GM19455 (cell line): ENCODE data around the gene PLA2G6.
"Not testable (repeated sequence)": the region's sequence is repeated elsewhere in the genome, so short reads cannot be mapped to it uniquely, and the experiment has no call there.

Experiments used
- ATAC-seq: cut with Tn5 transposase; IDR thresholded peaks from one replicate; pipeline ENCODE4 v1.9.1; 2021; ENCODE audit not compliant: unreplicated experiment

Gene PLA2G6

DNA sequence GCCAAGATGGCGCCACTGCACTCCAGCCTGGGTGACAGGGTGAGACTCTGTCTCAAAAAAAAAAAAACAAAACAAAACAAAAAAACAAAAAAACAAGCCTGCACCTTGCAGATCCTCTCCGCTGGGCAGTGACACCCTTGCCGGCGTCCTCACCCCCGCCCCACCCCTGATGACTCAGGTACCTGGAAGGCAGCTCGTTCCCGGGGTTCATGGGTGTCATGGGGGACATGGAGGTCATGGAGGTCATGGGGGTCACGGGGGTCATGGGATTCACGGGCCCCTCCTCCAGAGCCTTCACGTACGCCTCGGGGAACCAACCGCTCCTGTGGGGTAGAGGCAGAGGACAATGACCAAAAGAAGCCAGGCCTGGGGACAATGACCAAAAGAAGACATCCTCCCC, 94.7 kb downstream of the PLA2G6 start:
- no peak for ATAC-seq

DNA sequence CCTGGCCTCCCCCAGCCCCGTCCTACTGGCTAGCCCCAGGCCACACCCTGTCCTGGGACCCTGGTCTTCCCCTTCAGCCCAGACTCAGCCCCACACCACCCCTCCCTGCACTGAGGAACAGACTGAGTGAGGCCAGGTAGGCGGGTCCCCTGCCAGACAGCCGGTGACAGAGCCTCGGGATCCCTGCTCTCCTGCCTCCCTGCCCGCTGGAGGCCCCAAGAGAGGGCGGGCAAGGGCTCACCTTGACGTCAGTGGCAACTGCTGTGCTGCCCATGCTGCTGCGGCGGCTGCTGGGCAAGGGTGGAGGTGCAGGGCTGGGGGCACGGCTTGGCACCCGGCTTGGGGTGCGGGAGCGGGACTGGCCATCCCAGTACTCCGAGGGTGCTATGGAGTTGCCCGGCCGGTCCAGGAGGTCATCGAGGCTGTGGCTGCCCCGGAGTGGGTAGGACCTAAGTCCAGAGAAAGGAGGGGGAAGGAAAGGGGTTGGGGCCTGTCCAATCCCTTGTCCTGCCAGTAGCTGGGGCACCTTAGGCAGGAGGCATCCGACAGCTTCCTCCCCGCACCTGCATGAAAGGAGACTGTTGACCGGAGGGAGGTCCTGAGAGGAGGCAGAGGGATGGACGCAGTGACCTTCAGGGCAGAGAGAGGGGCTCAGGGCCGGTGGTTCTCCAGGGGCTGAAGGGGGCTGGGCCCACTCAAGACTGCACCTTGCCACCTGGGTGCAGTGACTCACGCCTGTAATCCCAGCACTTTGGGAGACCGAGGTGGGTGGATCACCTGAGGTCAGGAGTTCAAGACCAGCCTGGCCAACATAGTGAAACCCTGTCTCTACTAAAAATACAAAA, 95.4 kb downstream of the PLA2G6 start:
- ATAC-seq = no peak

- no peak for ATAC-seq
Measured at GRCh38 chr22:38085501-38085900, 96.1 kb downstream of the PLA2G6 start.

DNA sequence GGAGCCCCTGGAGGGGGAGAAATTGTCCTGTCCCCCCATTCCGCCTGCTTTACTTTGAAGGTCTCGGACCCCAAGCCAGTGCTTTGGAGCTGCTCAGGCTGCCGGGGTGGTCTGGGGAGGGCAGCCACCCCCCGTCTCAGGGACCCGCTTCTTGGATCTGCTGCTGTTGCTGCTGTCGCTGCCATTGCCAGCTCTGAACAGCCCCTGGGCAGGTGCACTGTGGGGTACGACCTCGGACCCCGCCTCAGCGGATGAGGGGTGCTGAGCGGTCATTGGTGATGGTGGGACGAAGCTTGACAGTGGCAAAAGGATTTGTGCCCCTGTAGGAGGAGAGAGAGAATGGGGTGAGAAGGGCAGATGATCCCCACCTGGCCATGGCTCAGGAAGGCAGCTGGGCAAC, 96.6 kb downstream of the PLA2G6 start:
- ATAC-seq = no peak

GRCh38 chr22:38083931-38084631, 97.5 kb downstream of the PLA2G6 start, which contains the start of gene SLC16A8:
TSS of gene SLC16A8 (minus strand) at chr22:38084184. CDS start at chr22:38082873, 1,311 bp downstream.
- no peak for ATAC-seq

GRCh38 chr22:38082986-38083710, 98.5 kb downstream of the PLA2G6 start:
- no peak for ATAC-seq

GRCh38 chr22:38081941-38082828, 99.4 kb downstream of the PLA2G6 start:
- ATAC-seq = no peak

DNA sequence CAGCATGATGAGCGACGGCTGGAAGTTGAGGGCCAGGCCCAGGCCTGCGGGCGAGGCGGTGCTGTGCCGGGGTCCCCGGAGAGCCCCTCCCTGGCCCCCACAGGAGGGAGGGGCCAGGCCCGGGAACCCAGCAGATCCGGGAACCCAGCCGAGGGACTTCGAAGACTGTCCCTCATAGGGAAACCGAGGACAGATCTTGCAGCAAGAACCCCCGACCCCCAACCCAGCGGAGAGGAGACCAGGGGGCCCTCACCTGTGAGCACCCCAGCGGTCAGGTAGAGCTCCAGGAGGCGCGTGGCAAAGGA, 100.0 kb downstream of the PLA2G6 start:
- no peak for ATAC-seq

DNA sequence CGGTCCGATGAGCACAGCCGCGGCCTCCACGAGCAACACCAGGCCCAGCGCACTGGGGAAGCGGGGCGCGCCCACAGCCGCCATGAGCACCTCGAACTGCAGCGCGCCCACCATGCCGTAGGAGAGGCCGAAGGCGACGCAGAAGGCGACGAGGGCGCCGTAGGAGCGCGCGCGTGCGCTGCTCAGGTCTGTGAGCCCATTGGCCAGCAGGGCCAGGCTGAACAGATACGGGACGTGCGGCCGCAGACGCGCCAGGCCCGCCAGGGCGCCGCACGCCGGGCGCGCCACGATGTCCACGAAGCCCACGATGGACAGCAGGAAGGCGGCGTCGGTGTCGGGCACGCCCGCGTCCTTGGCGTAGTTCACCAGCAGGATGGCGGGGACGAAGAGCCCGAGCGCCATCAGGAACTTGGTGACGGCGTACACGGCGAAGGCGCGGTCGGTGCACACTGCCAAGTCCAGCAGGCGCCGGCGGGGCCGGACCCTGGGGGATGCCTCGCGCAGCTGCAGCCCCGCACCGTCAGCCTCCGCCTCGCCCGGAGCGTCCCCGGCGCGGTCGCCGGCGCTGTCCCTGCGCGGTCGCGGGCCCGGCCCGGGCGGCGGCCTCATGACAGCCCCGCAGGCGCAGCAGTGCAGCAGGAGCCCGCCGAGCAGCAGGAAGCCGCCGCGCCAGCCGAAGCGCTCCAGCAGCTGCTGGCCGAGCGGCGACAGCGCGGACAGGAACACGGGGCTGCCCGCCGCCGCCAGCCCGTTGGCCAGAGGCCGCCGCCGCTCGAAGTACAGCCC, 100.6 kb downstream of the PLA2G6 start:
- ATAC-seq = no peak

DNA sequence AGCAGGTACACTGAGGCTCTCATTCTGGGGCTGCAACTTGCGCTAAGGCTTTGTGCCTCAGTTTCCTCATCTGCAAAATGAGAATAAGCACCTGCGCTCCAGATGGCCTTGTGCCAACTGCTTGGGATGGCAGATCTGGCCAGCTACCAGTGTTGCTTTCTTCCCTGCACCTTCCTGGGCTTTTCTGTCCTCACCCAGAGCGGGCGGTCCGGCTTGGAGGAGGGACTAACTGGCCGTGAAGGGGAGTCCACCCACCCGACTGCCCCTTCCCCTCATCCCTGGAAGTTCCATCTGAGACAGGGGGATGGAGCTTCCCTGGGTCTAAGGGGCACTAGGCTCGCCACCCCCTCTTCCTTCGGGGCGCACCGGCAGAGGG, 101.2 kb downstream of the PLA2G6 start:
- ATAC-seq = no peak

GRCh38 chr22:38079804-38080203, 101.8 kb downstream of the PLA2G6 start:
- ATAC-seq = no peak

GRCh38 chr22:38079208-38079607, 102.4 kb downstream of the PLA2G6 start:
- ATAC-seq = not testable (repeated sequence)

- ATAC-seq = no peak
Measured at GRCh38 chr22:38078046-38078840, 103.4 kb downstream of the PLA2G6 start.

- no peak for ATAC-seq
Measured at GRCh38 chr22:38077595-38077994, 104.0 kb downstream of the PLA2G6 start.

DNA sequence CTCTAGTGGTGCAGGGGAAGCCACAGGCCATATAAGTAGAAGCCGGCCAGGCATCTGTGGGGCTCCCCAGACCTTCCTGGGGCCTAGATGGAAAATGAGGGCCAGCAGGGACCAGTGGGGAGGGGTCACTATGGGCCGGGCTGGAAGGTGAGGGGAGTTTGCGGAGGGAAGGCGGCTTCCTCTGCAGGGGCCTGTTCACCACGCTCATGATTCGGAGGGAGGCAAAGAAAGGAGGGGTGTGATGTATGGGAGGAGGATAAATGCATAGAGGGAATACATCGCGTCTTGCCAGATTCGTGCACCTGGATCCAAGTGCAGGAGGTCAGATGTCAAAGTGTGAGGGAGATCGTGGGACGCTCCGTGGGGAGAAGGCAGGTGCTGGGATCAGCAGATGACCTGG, 104.5 kb downstream of the PLA2G6 start:
- no peak for ATAC-seq

GRCh38 chr22:38075961-38076360, 105.7 kb downstream of the PLA2G6 start:
- no peak for ATAC-seq

GRCh38 chr22:38075105-38075825, 106.4 kb downstream of the PLA2G6 start:
- ATAC-seq = no peak
